Measurements from ENCODE around the gene CD46.

CD46 gene

DNA sequence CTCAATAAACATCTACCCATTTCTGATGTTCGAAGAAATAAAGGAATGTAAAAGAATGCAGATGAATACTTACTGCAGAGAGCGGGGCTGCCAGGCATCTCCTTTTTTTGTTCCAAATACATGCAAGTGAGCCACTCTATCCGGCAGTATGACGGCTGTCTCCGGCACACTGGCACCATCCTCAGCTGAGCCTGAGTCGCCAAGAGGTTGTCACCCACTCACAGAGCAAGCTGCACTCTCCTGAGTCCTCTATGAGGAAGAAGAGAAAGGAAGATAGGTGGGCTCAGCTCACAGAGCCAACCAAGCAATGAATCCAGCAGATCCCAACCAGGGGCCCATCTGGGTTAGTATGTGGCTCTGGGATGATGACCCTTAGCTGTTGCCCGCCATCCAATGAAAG, 65.3 kb downstream of the CD46 start:
- TF ChIP-seq ZFX (IDR thresholded peaks at IDR 0.05), result no peak
- TF ChIP-seq, protein P1, sequence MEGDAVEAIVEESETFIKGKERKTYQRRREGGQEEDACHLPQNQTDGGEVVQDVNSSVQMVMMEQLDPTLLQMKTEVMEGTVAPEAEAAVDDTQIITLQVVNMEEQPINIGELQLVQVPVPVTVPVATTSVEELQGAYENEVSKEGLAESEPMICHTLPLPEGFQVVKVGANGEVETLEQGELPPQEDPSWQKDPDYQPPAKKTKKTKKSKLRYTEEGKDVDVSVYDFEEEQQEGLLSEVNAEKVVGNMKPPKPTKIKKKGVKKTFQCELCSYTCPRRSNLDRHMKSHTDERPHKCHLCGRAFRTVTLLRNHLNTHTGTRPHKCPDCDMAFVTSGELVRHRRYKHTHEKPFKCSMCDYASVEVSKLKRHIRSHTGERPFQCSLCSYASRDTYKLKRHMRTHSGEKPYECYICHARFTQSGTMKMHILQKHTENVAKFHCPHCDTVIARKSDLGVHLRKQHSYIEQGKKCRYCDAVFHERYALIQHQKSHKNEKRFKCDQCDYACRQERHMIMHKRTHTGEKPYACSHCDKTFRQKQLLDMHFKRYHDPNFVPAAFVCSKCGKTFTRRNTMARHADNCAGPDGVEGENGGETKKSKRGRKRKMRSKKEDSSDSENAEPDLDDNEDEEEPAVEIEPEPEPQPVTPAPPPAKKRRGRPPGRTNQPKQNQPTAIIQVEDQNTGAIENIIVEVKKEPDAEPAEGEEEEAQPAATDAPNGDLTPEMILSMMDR (conservative IDR thresholded peaks at IDR 0.05), result no peak
- H3K27ac ChIP-seq, result no peak overlapping the region

DNA sequence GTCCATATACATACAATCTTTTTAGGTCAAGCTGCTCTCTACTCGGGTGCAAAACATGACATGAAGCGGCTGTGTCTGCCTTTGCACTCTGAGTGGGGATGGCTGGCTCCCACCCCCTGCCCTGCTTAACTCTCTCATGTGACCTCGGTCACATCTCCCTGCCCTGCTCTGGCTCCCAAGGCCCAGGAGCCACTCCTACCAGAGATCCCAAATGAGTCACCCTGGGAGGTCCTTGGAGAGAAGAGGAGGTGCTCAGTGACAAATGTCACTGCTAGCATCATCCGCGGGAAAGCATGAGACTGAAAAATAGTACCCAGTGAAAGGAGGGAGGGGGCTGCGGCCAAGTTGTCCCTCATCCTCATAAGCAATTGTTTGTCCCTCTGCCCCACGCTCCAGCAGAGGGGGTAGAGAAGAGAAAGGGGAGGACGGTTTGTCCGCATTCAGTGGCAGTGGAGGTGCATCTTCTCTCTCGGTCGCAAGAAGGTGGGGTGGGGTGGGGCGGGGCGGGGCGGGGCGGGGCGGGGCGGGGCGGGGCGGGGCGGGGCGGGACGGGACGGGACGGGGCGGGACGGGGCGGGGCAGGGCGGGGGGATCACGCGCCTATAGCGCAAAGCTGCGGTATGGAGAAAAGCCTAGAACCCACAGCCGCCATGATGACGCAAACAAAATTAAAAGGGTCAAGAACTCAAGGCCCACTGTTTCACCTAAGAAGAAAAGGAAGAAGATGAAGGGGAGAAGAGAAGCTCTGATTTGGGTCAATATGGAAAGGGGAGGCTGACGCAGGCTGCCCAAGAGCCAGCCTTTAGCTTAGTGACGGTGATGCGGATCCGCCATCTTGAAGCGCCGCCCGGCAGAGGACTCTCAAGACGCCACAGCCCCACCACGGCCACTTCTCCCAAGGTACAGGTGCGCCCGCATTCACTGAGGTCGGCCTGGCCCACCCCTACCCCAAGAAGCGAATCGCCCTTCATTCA, 66.2 kb downstream of the CD46 start:
- TF ChIP-seq, protein P1 (conservative IDR thresholded peaks at IDR 0.05), result no peak
- TF ChIP-seq ZFX (IDR thresholded peaks at IDR 0.05), result no peak
- H3K27ac ChIP-seq, result no peak overlapping the region

DNA sequence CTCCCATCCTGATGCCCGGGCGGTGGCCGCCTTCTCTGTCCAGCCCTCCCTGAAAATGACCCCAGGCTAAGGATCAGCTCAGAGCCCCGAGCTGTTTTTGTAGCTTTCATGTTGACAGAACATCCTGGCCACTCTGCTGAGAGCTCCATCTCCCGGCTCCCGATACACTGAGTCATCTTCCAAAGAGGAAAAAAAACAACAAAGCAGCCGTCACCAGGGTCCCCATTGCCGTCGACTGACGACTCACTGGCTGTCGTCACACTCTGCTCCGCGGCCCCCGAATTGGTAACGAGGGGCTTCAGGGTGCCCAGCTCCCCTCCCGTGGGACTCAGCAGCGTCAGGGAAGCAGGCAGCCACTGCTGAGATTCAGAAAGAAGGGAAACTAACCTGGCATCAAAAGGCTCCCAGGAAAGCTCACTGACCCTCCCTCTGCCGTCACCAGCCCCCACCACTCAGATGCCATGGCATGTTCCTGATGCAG, 67.2 kb downstream of the CD46 start:
- H3K27ac ChIP-seq, result no peak overlapping the region
- TF ChIP-seq, protein P1 (conservative IDR thresholded peaks at IDR 0.05), result no peak
- no peak for TF ChIP-seq ZFX (IDR thresholded peaks at IDR 0.05)

DNA sequence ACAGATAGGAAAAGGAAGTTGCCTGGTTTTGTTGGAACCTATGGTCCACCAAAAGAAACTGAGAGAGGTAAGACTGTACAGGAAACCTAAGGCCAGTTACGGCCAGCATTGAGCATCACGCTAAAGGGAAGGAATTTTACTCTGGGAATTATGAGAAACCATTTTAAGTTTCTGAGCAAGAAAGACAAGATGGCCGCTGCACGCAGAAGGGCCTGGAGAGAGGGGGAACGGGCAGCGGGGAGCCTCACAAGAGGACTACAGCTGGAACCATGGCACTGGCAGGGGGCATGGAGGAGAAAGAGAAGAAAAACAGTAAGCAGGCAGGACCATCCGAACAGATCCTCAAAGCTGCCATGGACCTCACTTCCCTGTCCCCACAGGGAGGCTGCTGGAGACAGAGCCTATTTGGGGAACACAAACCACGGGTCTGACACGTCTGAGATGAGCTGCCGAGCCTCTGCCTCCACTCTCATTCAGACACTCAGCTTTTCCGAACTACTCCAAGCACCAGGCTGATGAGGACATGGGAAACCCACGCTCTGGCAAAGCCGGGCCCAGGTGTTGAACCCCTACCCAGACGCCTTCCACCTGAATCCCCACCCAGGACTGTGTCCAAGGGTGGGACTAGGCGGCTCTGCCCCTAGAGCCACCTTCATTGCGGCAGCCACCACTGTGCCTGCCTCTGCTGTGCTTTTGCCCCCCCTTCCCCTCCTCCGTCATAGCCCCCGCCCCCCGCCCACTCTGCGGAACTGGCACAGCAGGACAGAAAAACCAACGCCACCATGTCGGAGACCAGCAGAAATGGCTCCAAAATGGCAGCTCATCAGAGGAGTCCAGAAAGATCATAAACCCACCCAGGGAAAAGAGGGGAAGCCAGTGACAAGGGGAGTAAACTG, 69.0 kb downstream of the CD46 start:
- no peak for TF ChIP-seq ZFX (IDR thresholded peaks at IDR 0.05)
- TF ChIP-seq, protein P1 (conservative IDR thresholded peaks at IDR 0.05), result no peak
- no peak overlapping the region for H3K27ac ChIP-seq

DNA sequence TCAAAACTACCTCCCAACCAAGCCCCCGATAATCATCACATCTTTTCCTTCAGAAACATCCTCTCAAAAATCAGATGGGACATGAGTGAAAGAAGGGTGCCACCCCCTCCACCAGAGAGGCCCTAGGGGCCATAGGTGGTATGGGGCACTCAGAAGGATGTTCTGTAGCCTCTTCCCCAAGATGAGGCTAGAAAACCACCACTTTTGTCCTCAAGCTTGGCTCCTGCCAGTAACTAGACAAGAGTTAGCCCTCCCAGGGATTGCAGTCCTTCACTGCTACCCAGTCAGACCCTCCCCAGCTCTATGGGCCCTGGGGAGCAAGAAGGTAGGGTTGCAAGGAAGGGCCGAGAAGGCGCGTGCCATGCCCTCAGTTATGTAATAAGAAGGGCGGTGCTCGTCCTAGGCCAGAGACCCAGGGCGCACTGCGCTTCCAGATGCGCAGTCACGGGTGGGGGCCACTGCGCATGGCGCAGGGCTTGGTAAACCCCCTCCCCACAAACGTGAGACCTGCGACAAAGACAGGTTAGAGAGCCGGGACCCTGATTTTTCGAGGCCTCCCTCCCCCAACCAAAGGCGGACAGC, 69.7 kb downstream of the CD46 start:
- H3K27ac ChIP-seq, result peak overlapping the region; percentile 99
- no peak for TF ChIP-seq ZFX (IDR thresholded peaks at IDR 0.05)
- TF ChIP-seq, protein P1 (conservative IDR thresholded peaks at IDR 0.05), result no peak

DNA sequence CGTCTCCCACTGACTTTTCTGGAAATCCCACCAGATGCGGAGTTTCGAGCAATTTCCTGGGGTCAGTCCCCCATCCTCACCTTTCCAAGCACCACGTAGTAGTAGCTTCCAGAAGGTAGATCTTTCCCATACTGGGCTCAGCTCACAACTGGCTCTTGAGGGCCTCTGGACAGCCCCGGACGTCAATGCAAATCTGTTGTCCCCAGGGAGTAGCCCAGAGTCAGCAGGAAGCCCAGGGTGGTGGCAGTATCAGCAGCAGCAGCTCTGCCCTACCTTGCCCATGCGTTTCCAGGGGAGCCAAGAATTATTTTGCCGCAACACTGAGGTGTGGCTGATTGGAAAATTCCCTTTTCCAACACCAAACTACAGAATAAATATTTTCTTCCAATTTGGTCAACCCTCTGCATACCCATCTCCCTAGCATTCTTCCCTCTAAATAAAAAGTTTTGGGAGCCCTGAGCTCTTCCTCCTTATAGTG, 70.3 kb downstream of the CD46 start:
- TF ChIP-seq, protein P1 (conservative IDR thresholded peaks at IDR 0.05), result no peak
- no peak for TF ChIP-seq ZFX (IDR thresholded peaks at IDR 0.05)
- H3K27ac ChIP-seq, result peak overlapping the region; percentile 99
